ENCODE results near the gene OR2G3. TPM values are rescaled to one million over a fixed set of nuclear protein-coding genes. Genes with fewer than 3 reads are reported as not detected.

The OR2G3 gene
- not detected for total RNA-seq

- no peak within 1 kb of the TSS for H3K27ac Mint-ChIP-seq
- H3K9me3 Mint-ChIP-seq = peaks cover 3% of the 10 kb centered on the region
- no peaks in the 10 kb centered on the region for H3K4me1 Mint-ChIP-seq
- H3K27me3 Mint-ChIP-seq = peaks cover 17% of the 10 kb centered on the region
- no peaks in the 10 kb centered on the region for H3K36me3 Mint-ChIP-seq (ENCODE audit: low read depth)
- no peak within 1 kb of the TSS for H3K4me3 Mint-ChIP-seq
- no peak for ATAC-seq (replicated peaks)
Measured at GRCh38 chr1:247605286-247605685, at the start of gene OR2G3. OR2G3 (plus strand) TSS chr1:247605586; CDS start chr1:247605586, 0 bp downstream.

DNA sequence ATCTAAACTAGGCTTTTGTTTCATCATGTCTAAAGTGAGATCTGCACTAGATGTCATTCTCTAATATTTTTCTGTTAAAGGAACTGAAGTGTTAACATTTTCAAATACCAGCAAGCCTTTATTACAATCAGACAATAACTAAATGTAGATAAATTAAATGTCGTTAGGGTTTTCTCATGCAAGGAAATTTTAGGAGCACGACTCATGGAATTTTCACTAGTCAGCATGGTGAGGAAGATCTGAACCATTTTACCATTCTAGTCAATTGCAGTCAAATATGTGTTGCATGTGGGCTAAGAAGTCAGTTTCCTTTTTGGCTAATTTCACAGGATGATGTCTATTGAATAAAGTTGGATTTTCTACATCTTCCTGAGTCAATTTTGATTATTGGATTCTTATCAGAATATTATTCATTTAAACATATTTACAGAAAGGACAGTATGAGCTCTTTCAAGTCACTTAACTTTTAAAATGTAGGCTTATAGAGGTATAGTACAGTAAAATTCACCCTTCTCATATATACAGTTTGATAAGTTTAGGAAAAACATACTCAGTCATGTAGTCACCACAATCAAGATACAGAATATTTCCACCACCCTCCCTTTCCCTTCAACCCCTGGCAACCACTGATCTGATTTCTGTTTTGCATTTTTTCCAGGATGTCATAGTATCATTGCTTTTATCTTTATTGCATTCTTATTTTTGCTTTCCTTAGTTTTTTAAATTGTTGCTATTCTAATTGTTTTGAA, 47.3 kb upstream of the OR2G3 start:
- H3K4me3 Mint-ChIP-seq = no peak overlapping the region
- ATAC-seq (replicated peaks) = no peak
- no peaks in the 10 kb centered on the region for H3K4me1 Mint-ChIP-seq
- no peak overlapping the region for H3K27ac Mint-ChIP-seq
- no peaks in the 10 kb centered on the region for H3K36me3 Mint-ChIP-seq (ENCODE audit: low read depth)
- H3K9me3 Mint-ChIP-seq = no peaks in the 10 kb centered on the region
- peaks cover 3% of the 10 kb centered on the region for H3K27me3 Mint-ChIP-seq

DNA sequence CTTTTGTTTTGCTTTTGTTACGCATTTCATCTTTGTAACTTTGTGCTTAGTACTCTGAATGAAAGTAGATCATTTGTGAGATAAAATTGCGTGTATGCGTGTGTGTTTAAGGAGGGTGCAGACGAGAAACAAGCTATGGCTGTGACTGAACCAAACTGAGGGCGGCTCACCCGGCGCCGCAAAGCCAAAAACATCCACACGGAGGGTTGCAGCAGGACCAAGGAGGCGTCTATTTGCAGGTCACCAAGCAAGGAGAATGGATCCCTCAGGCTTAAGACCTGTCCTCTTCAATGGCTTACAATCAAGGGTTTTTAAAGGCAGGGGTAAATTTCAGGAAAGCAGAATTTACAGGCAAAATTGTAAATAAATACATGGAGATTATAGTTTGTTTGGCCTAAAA, 43.7 kb upstream of the OR2G3 start:
- peaks cover 3% of the 10 kb centered on the region for H3K27me3 Mint-ChIP-seq
- H3K27ac Mint-ChIP-seq = no peak overlapping the region
- no peaks in the 10 kb centered on the region for H3K4me1 Mint-ChIP-seq
- H3K4me3 Mint-ChIP-seq = no peak overlapping the region
- no peaks in the 10 kb centered on the region for H3K9me3 Mint-ChIP-seq
- ATAC-seq (replicated peaks) = no peak
- no peaks in the 10 kb centered on the region for H3K36me3 Mint-ChIP-seq (ENCODE audit: low read depth)

DNA sequence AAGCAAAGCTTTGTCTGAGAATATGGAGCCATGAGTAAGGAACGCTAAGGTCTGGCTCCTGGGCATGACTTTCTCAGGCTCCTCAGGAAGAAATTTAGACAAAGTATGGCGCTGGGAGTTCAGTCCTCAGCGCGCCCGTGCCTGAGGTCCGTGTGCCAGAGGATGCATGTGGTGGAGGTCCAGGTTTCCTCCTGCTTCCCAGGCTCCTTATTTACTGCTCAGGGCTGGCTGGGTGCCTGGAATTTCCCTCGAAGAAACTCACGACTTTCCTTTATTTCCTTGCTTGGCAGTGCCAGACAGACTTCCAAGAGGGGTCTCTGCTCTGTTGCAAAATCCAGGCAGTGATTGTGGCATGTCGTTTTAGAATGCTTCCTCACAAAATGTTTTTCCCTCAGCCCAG, 43.2 kb upstream of the OR2G3 start:
- Mint-ChIP-seq H3K36me3 (ENCODE audit: low read depth) (no peaks in the 10 kb centered on the region), H3K9me3 (no peaks in the 10 kb centered on the region), H3K4me1 (no peaks in the 10 kb centered on the region)

GRCh38 chr1:247574236-247574635, 31.1 kb upstream of the OR2G3 start:
- no peaks in the 10 kb centered on the region for H3K4me1 Mint-ChIP-seq
- H3K27me3 Mint-ChIP-seq = peaks cover 33% of the 10 kb centered on the region
- H3K4me3 Mint-ChIP-seq = no peak overlapping the region
- no peaks in the 10 kb centered on the region for H3K36me3 Mint-ChIP-seq (ENCODE audit: low read depth)
- no peak overlapping the region for H3K27ac Mint-ChIP-seq
- ATAC-seq (replicated peaks) = no peak
- H3K9me3 Mint-ChIP-seq = peaks cover 16% of the 10 kb centered on the region

More for the DNA sequence above, 43.2 kb upstream of the OR2G3 start:
- ATAC-seq (replicated peaks) = no peak
- Mint-ChIP-seq H3K27me3 (peaks cover 3% of the 10 kb centered on the region), H3K4me3 (no peak overlapping the region), H3K27ac (no peak overlapping the region)

DNA sequence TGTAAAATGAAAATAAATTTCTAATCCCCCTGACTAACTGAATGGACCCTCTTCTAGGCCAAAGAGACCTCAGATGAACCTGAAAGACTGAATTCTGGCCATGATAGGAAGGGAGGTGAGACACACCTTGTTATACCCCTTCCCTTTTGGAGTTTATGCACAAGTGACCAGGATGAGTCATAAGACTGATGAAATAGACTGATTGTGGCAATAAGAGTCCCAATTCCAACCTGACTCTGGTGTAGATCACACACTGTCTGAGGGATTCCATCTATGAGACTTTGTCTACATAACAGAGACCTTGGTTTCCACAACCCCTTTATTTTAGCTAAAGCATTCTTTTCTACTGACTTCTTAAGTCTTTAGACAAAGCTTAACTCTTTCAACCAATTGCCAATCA, 30.7 kb upstream of the OR2G3 start:
- Mint-ChIP-seq H3K4me1 (no peaks in the 10 kb centered on the region), H3K36me3 (ENCODE audit: low read depth) (no peaks in the 10 kb centered on the region), H3K4me3 (no peak overlapping the region), H3K27me3 (peaks cover 33% of the 10 kb centered on the region), H3K9me3 (peaks cover 16% of the 10 kb centered on the region), H3K27ac (no peak overlapping the region)
- ATAC-seq (replicated peaks) = no peak

DNA sequence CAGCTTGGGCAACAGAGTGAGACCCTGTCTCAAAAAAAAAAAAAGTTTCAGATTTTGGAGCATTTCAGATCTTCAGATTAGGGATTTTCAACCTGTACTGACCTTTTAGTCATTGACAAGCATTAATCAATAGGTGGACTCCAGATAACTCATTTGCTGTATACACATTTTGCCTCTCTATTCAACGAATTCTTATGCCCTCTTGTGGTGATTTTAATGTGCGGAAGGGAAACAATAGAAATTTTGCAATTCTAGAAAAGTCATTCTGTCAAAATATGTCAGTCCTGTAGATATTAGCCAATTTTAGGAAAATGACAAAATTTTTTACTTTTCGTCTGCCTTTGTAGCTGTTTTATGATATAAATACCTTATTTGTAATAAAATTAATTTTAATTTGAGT, 28.9 kb upstream of the OR2G3 start:
- Mint-ChIP-seq H3K27me3 (peaks cover 33% of the 10 kb centered on the region), H3K4me1 (no peaks in the 10 kb centered on the region), H3K36me3 (ENCODE audit: low read depth) (no peaks in the 10 kb centered on the region), H3K27ac (no peak overlapping the region), H3K9me3 (peaks cover 5% of the 10 kb centered on the region), H3K4me3 (no peak overlapping the region)
- ATAC-seq (replicated peaks) = no peak

DNA sequence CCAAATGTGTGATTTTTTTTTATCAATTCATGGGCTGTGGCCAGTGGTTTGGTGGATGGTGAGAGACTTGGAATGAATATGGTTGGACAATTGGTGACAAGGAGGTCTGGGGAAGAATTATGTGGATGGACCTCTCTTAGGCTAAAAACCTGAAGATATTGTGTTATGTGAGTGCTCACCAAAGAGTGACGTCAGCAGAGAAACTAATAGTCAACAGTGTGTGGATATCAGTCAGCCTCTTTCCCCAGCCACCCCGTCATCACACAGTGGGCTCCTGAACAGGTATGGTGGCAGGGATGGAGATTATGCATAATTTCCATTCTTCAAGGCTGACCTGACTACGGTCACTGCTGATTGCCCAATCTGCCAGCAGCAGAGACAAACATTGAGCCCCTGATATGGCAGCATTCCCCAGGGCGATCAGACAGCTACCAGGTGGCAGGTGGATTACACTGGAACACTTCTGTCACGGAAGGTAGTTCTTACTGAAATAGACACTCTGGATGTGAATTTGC, 26.4 kb upstream of the OR2G3 start:
- ATAC-seq (replicated peaks) = no peak
- Mint-ChIP-seq H3K4me3 (no peak overlapping the region), H3K4me1 (no peaks in the 10 kb centered on the region), H3K27ac (no peak overlapping the region), H3K36me3 (ENCODE audit: low read depth) (no peaks in the 10 kb centered on the region), H3K9me3 (no peaks in the 10 kb centered on the region), H3K27me3 (peaks cover 17% of the 10 kb centered on the region)

DNA sequence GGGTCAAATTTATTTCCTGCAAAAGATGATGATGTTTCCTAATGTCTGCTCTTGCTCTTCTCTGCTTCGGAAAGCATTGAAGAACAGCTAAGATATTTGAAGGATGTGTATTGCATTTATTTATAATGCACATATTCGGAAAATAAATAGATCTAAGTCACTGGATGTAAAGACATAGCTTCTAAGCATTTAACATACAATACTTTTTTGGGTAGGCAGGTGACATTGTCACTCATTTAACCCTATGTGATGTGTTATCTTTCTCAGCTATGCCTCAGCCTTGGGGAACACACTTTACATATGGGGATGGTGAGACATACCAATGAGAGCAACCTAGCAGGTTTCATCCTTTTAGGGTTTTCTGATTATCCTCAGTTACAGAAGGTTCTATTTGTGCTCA, 17.3 kb upstream of the OR2G3 start, which contains the start of gene OR2G2:
Gene OR2G2 (plus strand): TSS at position 301 of the 400 bp plus-strand sequence. CDS start 0 bp downstream, at position 301.
- no peak within 1 kb of the TSS for H3K4me3 Mint-ChIP-seq
- no peaks in the 10 kb centered on the region for H3K36me3 Mint-ChIP-seq (ENCODE audit: low read depth)
- H3K27me3 Mint-ChIP-seq = peaks cover 7% of the 10 kb centered on the region
- no peaks in the 10 kb centered on the region for H3K9me3 Mint-ChIP-seq
- H3K4me1 Mint-ChIP-seq = no peaks in the 10 kb centered on the region
- H3K27ac Mint-ChIP-seq = no peak within 1 kb of the TSS
- no peak for ATAC-seq (replicated peaks)

- Mint-ChIP-seq H3K36me3 (ENCODE audit: low read depth) (no peaks in the 10 kb centered on the region), H3K4me3 (no peak overlapping the region), H3K9me3 (peaks cover 3% of the 10 kb centered on the region), H3K27ac (no peak overlapping the region), H3K27me3 (peaks cover 4% of the 10 kb centered on the region), H3K4me1 (no peaks in the 10 kb centered on the region)
- ATAC-seq (replicated peaks) = no peak
Measured at GRCh38 chr1:247613405-247613804, 8.0 kb downstream of the OR2G3 start.

GRCh38 chr1:247614625-247615024, 9.2 kb downstream of the OR2G3 start:
- no peaks in the 10 kb centered on the region for H3K36me3 Mint-ChIP-seq (ENCODE audit: low read depth)
- H3K4me3 Mint-ChIP-seq = no peak overlapping the region
- H3K4me1 Mint-ChIP-seq = no peaks in the 10 kb centered on the region
- no peaks in the 10 kb centered on the region for H3K27me3 Mint-ChIP-seq
- H3K9me3 Mint-ChIP-seq = no peaks in the 10 kb centered on the region
- no peak overlapping the region for H3K27ac Mint-ChIP-seq
- ATAC-seq (replicated peaks) = no peak

DNA sequence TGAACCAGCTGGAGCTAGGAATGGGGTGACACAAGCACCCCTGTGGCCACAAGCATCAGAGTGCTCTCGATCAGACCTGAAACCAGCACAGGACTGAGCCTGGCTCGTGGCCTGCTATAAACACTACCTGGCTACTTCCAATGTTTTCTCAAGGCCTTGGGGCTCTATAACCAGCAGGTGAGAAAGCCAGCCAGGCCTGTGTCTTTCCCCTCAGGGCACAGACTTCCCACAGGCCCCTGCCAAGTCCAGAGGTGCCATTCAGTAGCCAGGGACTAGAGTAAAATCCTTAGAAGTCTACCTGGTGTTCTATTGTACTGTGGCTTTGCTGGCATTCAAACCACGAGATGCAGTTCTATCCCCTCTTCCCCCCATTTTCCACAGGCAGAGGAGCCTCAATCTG, 22.6 kb downstream of the OR2G3 start:
- no peaks in the 10 kb centered on the region for H3K36me3 Mint-ChIP-seq (ENCODE audit: low read depth)
- no peak overlapping the region for H3K27ac Mint-ChIP-seq
- H3K4me3 Mint-ChIP-seq = no peak overlapping the region
- H3K27me3 Mint-ChIP-seq = peaks cover 3% of the 10 kb centered on the region
- H3K4me1 Mint-ChIP-seq = no peaks in the 10 kb centered on the region
- no peak for ATAC-seq (replicated peaks)
- H3K9me3 Mint-ChIP-seq = peaks cover 3% of the 10 kb centered on the region

- no peak overlapping the region for H3K27ac Mint-ChIP-seq
Measured at GRCh38 chr1:247638011-247638410, 32.6 kb downstream of the OR2G3 start.

GRCh38 chr1:247638781-247639180, 33.4 kb downstream of the OR2G3 start:
- no peaks in the 10 kb centered on the region for H3K36me3 Mint-ChIP-seq (ENCODE audit: low read depth)
- no peak for ATAC-seq (replicated peaks)
- H3K4me1 Mint-ChIP-seq = no peaks in the 10 kb centered on the region
- no peak overlapping the region for H3K4me3 Mint-ChIP-seq
- peaks cover 48% of the 10 kb centered on the region for H3K27me3 Mint-ChIP-seq
- H3K27ac Mint-ChIP-seq = no peak overlapping the region
- peaks cover 3% of the 10 kb centered on the region for H3K9me3 Mint-ChIP-seq

More at GRCh38 chr1:247638011-247638410, 32.6 kb downstream of the OR2G3 start:
- Mint-ChIP-seq H3K27me3 (peaks cover 45% of the 10 kb centered on the region), H3K9me3 (peaks cover 3% of the 10 kb centered on the region), H3K36me3 (ENCODE audit: low read depth) (no peaks in the 10 kb centered on the region), H3K4me1 (no peaks in the 10 kb centered on the region), H3K4me3 (no peak overlapping the region)
- ATAC-seq (replicated peaks) = no peak

DNA sequence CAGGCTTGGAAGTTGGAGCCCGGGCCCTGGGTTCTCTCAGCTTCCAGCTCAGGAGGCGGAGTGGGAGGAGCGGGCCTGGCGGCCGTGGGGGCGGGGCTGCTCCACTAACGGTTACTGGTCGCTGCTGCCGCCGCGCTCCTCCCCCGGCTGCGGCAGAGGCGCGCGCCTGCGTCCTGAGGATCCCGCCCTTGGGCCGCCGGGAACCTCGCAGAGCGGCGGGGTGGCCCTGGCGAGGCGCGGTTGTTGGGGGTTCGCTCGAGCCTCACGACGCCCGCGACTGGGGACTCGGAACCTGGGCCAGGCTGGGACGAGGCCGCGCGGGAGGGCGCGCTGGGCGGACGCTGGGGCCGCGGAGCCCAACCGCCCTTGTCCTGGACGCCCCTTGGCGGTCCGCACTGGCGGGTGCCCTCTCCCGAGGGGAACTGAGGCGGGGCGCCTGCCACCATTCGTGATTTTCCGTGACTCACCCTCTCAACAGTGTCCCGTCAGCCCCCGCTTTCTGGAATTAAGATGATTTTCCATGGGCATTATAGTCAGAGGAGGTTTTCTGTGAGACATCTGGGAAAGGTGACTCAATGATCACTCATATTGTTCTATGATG, 34.1 kb downstream of the OR2G3 start:
- Mint-ChIP-seq H3K36me3 (ENCODE audit: low read depth) (no peaks in the 10 kb centered on the region), H3K27me3 (peaks cover 46% of the 10 kb centered on the region), H3K4me1 (no peaks in the 10 kb centered on the region), H3K9me3 (peaks cover 3% of the 10 kb centered on the region), H3K27ac (no peak overlapping the region), H3K4me3 (no peak overlapping the region)
- peak; percentile 53 for ATAC-seq (replicated peaks)

Measured in activated T-helper 17 cell treated with anti-CD3 and anti-CD28 coated beads, Interleukin-2, amount 50 U/mL, for 72 hours (primary cell).